Fibroblast of mammary gland (primary cell): ENCODE data around the gene FRMD6.
"Not testable (repeated sequence)": the region's sequence is repeated elsewhere in the genome, so short reads cannot be mapped to it uniquely, and the experiment has no call there.

ENCODE experiments used
- DNase-seq: peaks from one replicate; pipeline ENCODE4 v3.0.0-alpha.2; 2010; ENCODE audit warnings: low read depth
- H3K4me3 ChIP-seq: 2 replicates; pipeline ENCODE4 v1.5.1; 2011; ENCODE audit warnings: low read depth, mild to moderate bottlenecking, low read length, moderate library complexity; ENCODE audit not compliant: control insufficient read depth
- TF ChIP-seq, protein P1 (sequence below): conservative IDR thresholded peaks from 2 replicates; pipeline ENCODE4 v1.5.1; 2011; ENCODE audit warnings: low read depth, low read length, inconsistent platforms; ENCODE audit not compliant: control insufficient read depth, insufficient read depth

FRMD6 gene

DNA sequence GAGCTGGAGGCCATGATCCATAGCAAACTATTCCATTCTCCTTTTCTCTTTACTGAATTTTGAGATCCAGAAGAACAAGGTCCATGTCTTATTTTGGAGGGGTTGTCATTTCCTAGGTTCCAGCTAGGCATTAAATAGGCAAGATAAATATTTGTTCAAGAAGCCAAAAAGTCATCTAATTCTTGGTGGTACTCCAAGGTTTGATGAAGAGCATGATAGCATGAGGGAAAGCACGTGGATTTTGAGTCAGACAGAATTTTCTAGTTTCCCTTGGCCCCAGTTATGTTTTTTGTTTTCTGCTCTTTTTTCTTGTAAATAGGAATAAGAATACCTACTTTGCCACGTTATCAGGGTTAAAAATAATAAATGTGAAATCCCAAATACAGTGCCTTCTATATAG, 25.5 kb upstream of the FRMD6 start:
- TF ChIP-seq, protein P1, sequence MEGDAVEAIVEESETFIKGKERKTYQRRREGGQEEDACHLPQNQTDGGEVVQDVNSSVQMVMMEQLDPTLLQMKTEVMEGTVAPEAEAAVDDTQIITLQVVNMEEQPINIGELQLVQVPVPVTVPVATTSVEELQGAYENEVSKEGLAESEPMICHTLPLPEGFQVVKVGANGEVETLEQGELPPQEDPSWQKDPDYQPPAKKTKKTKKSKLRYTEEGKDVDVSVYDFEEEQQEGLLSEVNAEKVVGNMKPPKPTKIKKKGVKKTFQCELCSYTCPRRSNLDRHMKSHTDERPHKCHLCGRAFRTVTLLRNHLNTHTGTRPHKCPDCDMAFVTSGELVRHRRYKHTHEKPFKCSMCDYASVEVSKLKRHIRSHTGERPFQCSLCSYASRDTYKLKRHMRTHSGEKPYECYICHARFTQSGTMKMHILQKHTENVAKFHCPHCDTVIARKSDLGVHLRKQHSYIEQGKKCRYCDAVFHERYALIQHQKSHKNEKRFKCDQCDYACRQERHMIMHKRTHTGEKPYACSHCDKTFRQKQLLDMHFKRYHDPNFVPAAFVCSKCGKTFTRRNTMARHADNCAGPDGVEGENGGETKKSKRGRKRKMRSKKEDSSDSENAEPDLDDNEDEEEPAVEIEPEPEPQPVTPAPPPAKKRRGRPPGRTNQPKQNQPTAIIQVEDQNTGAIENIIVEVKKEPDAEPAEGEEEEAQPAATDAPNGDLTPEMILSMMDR = no peak
- DNase-seq = no peak
- H3K4me3 ChIP-seq = no peak overlapping the region

DNA sequence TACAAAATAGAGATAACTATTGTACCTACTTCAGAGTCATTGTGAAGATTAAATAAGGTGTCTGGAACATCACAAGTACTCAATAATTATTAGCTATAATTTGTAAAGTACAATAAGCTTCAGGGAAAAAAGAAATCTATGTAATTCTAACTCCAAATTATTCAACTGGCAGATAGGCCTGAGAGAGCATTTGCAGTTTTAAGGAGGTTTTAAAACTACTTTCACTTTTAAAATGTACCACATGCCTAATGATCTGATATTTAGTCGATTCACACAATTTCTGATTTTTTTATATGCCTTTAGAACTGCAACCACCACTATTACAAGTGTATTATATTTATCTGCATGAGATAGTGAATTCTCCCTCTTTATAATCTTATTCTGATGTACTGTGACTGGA, 24.9 kb upstream of the FRMD6 start:
- DNase-seq = no peak
- no peak overlapping the region for H3K4me3 ChIP-seq
- TF ChIP-seq, protein P1 = no peak

DNA sequence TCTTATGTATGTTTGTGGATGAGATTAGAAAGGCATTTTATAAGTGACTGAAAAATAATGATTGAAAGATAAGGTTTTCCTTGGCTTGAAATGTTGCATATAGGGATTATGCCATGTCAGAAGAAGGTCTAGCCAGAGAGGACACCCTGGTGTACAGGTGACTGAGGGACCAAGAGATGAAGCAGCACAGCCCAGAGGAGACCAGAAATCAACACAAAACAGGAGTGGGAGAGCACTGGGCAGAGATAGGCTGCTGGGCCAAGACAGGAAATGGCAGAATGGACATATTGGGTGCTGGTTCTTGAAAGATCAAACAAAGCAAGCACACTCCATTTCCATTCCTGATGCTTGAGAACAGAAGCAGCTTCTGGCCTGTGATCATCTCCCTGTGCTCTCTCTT, 24.4 kb upstream of the FRMD6 start:
- TF ChIP-seq, protein P1 = no peak
- H3K4me3 ChIP-seq = no peak overlapping the region
- DNase-seq = no peak

DNA sequence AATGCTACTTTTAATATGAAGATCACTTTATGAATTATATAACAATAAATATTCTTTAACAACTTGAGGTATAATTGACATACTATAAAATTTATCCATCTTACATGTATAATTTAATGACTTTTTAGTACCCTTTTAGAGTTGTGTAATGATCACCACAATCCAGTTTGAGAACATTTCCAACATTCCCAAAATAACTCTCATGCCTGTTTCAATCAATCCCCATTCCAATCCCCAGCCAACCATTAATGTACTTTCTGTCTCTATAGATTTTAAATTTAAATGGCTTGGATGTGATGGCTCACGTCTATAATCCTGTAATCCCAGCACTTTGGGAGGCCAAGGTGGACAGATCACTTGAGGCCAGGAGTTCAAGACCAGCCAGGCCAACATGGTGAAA, 23.5 kb upstream of the FRMD6 start:
- H3K4me3 ChIP-seq = no peak overlapping the region
- no peak for DNase-seq
- TF ChIP-seq, protein P1 = no peak

DNA sequence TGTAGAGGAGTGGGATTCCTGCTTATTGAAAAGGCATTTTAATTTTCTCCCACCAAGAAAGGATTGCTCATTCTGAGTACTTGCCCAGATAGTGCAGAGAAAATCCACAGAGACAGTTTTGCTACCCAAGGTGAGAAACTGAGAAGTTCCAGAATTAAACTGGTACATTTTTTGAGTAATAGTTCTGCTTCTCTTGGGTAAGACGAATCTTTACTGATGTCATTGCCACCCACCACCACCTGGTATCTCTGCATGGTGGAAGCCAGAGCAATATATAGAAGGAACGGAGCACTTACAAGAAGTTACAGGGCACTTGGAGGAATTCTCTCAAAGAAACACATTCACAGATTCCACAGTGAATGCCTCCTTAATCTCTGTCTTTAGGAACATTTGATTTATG, 20.7 kb upstream of the FRMD6 start:
- DNase-seq = no peak
- H3K4me3 ChIP-seq = no peak overlapping the region
- TF ChIP-seq, protein P1 = no peak

DNA sequence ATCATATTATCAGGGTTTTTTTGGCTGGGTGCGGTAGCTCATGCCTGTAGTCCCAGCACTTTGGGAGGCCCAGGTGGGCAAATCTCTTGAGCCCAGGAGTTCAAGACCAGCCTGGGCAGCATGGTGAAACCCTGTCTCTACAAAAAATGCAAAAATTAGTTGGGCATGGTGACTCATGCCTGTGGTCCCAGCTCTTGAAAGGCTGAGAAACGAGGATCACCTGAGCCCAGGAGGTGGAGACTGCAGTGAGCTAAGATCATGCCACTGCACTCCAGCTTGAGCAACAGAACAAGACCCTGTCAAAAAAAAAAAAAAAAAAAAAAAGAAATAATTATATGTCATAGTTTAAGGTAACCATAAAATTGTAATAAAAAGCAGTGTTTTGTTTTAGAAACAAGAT, 18.4 kb upstream of the FRMD6 start:
- not testable (repeated sequence) for DNase-seq, H3K4me3 ChIP-seq

DNA sequence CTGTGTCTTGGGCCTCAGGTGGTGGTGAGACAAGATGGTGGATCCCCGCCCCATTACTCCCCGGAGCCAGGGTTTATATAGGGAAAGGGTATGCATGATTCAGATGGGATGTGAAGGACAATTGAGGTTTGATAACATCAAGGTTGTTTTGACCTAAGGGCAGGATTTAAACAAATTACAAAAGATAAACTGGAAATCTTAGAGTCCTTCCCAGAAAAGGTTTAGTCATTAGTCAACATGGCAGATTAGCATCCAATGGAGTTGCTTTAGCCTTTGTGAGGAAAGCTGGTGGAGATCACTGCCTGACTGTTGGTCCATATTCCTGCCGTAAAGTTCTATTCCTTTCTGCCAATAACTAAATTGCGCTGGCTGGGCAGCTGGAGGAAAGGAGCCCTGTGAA, 15.6 kb upstream of the FRMD6 start:
- TF ChIP-seq, protein P1 = no peak
- no peak overlapping the region for H3K4me3 ChIP-seq
- no peak for DNase-seq
